Liver (tissue), 9 donors: ENCODE measurements around the gene VAV3. TPM values are rescaled to one million over a fixed set of nuclear protein-coding genes. Genes with fewer than 3 reads are reported as not detected.

ENCODE experiments used
- DNase-seq: peaks from one replicate; pipeline ENCODE4 v3.0.0-alpha.2; 2017; ENCODE audit warnings: low spot score
- H3K27ac ChIP-seq, 2 donors: one replicate each; pipeline ENCODE4 v1.7.0; 2013; ENCODE audit warnings: inconsistent platforms in 2 of 2, low read length in 2 of 2, control low read depth in 1 of 2, low read depth in 1 of 2, mild to moderate bottlenecking in 1 of 2
- H3K27me3 ChIP-seq, 4 donors: one replicate each; pipeline versions ENCODE4 v1.6.1 to v1.7.0; 2013; ENCODE audit warnings: low read length in 3 of 4, inconsistent platforms in 1 of 4, mild to moderate bottlenecking in 1 of 4, moderate library complexity in 1 of 4; ENCODE audit not compliant: control insufficient read depth in 4 of 4, insufficient read depth in 4 of 4
- H3K36me3 ChIP-seq, 4 donors: one replicate each; pipeline versions ENCODE4 v1.6.1 to v1.7.0; 2013; ENCODE audit warnings: low read length in 3 of 4, mild to moderate bottlenecking in 3 of 4, low read depth in 1 of 4, moderate library complexity in 1 of 4; ENCODE audit not compliant: control insufficient read depth in 4 of 4, insufficient read depth in 3 of 4
- H3K4me1 ChIP-seq, 4 donors: one replicate each; pipeline versions ENCODE4 v1.6.1 to v1.7.0; 2013; ENCODE audit warnings: low read length in 3 of 4, mild to moderate bottlenecking in 3 of 4, moderate library complexity in 1 of 4; ENCODE audit not compliant: control insufficient read depth in 4 of 4, insufficient read depth in 4 of 4
- H3K4me3 ChIP-seq, 3 donors: one replicate each; pipeline versions ENCODE4 v1.6.1 to v1.7.0; 2013; ENCODE audit warnings: low read length in 3 of 3, control low read depth in 1 of 3, low read depth in 1 of 3, mild to moderate bottlenecking in 1 of 3
- H3K9ac ChIP-seq, 2 donors: one replicate each; pipeline ENCODE4 v1.7.0; 2013; ENCODE audit warnings: low read length in 2 of 2, mild to moderate bottlenecking in 2 of 2, moderate library complexity in 2 of 2, control low read depth in 1 of 2, low read depth in 1 of 2
- H3K9me3 ChIP-seq, 4 donors: one replicate each; pipeline versions ENCODE4 v1.6.1 to v1.7.0; 2013; ENCODE audit warnings: low read length in 3 of 4; ENCODE audit not compliant: control insufficient read depth in 4 of 4
- ATF3 ChIP-seq: IDR thresholded peaks from 2 replicates; pipeline ENCODE4 v1.6.1; 2016; ENCODE audit warnings: antibody characterized with exemption
- CTCF ChIP-seq: fragments of 150-350 bp; IDR thresholded peaks from 2 replicates; pipeline ENCODE4 v1.5.1; 2017; ENCODE audit warnings: improper control_type of control experiment, low read depth, low read length; ENCODE audit not compliant: missing input control
- EGR1 ChIP-seq, 2 donors: IDR thresholded peaks; 2 replicates each; pipeline ENCODE4 v1.6.1; 2016 to 2018; ENCODE audit warnings: antibody characterized with exemption in 2 of 2, low read depth in 2 of 2
- FOXA2 ChIP-seq: IDR thresholded peaks from 2 replicates; pipeline ENCODE4 v1.6.1; 2016; ENCODE audit warnings: antibody characterized with exemption
- GABPA ChIP-seq, 2 donors: IDR thresholded peaks in 1 of 2; conservative IDR thresholded peaks in 1 of 2; 2 replicates each; pipeline ENCODE4 v1.6.1; 2016; ENCODE audit warnings: antibody characterized with exemption in 2 of 2, mild to moderate bottlenecking in 1 of 2, moderate library complexity in 1 of 2
- HNF4A ChIP-seq, 2 donors: conservative IDR thresholded peaks; 2 replicates each; pipeline ENCODE4 v1.6.1; 2016; ENCODE audit warnings: antibody characterized with exemption in 2 of 2, mild to moderate bottlenecking in 2 of 2
- HNF4G ChIP-seq: IDR thresholded peaks from 2 replicates; pipeline ENCODE4 v1.6.1; 2016; ENCODE audit warnings: antibody characterized with exemption
- JUND ChIP-seq, 2 donors: IDR thresholded peaks; 2 replicates each; pipeline ENCODE4 v1.6.1; 2016; ENCODE audit warnings: antibody characterized with exemption in 2 of 2
- MAX ChIP-seq: IDR thresholded peaks from 2 replicates; pipeline ENCODE4 v1.6.1; 2016; ENCODE audit warnings: antibody characterized with exemption
- NR2F2 ChIP-seq: IDR thresholded peaks from 2 replicates; pipeline ENCODE4 v1.6.1; 2016; ENCODE audit warnings: antibody characterized with exemption
- RAD21 ChIP-seq, 2 donors: IDR thresholded peaks; 2 replicates each; pipeline ENCODE4 v1.6.1; 2016; ENCODE audit warnings: antibody characterized with exemption in 2 of 2, mild to moderate bottlenecking in 2 of 2
- REST ChIP-seq: IDR thresholded peaks from 2 replicates; pipeline ENCODE4 v1.6.1; 2016; ENCODE audit warnings: antibody characterized with exemption, mild to moderate bottlenecking
- RXRA ChIP-seq, 2 donors: IDR thresholded peaks; 2 replicates each; pipeline ENCODE4 v1.6.1; 2017 to 2018; ENCODE audit warnings: antibody characterized with exemption in 2 of 2, mild to moderate bottlenecking in 1 of 2
- SP1 ChIP-seq: IDR thresholded peaks from 2 replicates; pipeline ENCODE4 v1.6.1; 2018; ENCODE audit warnings: antibody characterized with exemption, mild to moderate bottlenecking
- YY1 ChIP-seq: IDR thresholded peaks from 2 replicates; pipeline ENCODE4 v1.6.1; 2016; ENCODE audit warnings: antibody characterized with exemption, mild to moderate bottlenecking
- ZBTB33 ChIP-seq: IDR thresholded peaks from 2 replicates; pipeline ENCODE4 v1.6.1; 2016; ENCODE audit warnings: antibody characterized with exemption
- WGBS: extraction: QIAGEN DNeasy Blood & Tissue Kit; methylation state at CpG from one replicate; pipeline ENCODE4 v1.1.7; 2013; 5-methylcytosine and 5-hydroxymethylcytosine counted together
- polyA plus RNA-seq, 2 donors: library from polyadenylated mRNA; stranded (reverse) in 1 of 2; unstranded in 1 of 2; fragments of 200-250 nt in 1 of 2; fragments of >200 nt in 1 of 2; fragmentation: Nextera tagmentation in 1 of 2; extraction: Ambion mirVana in 1 of 2; gene quantifications; one replicate each; pipeline versions ENCODE4 v1.2.1 to v1.2.3, GENCODE V29; 2013 to 2015
- total RNA-seq, 2 donors: library from RNA; depleted of rRNA; stranded (reverse); fragments of >200 nt; gene quantifications; one replicate each; pipeline ENCODE4 v1.2.3, GENCODE V29; 2014
- donor health status: healthy.
- donor health status: healthy.
- donor health status: healthy.
- donor health status: healthy.
- donor health status: healthy.

VAV3 gene
- total and polyA plus RNA-seq, 4 donors: 0.46 to 4.8 (median 2.7) TPM

- Histone ChIP-seq H3K4me1 (no peaks in the 10 kb centered on the region), H3K27me3 (peaks cover 0 to 3% (median 0%) of the 10 kb centered on the region in 4 donors), H3K9ac (no peak overlapping the region), H3K27ac (no peak overlapping the region), H3K9me3 (no peaks in the 10 kb centered on the region), H3K36me3 (no peaks in the 10 kb centered on the region), H3K4me3 (no peak overlapping the region)
- TF ChIP-seq GABPA (IDR thresholded peaks at IDR 0.05 in 1 of 2, conservative IDR thresholded peaks at IDR 0.05 in 1 of 2): no peak
- no peak for TF ChIP-seq MAX
- no peak for TF ChIP-seq ATF3
- no peak for TF ChIP-seq YY1
- TF ChIP-seq RAD21 (IDR thresholded peaks at IDR 0.05): no peak
- no peak for TF ChIP-seq JUND (IDR thresholded peaks at IDR 0.05)
- no peak for TF ChIP-seq FOXA2
- TF ChIP-seq REST: no peak
- no peak for TF ChIP-seq ZBTB33
- TF ChIP-seq CTCF: no peak
- no peak for TF ChIP-seq SP1
- TF ChIP-seq NR2F2: no peak
- no peak for DNase-seq
- WGBS: 76% methylated on average over 2 of the region's 2 CpGs
These were observed 102.9 kb downstream of the VAV3 start for GRCh38 chr1:107862064-107862463.

- Histone ChIP-seq H3K27ac (no peak overlapping the region), H3K36me3 (no peaks in the 10 kb centered on the region), H3K4me3 (no peak overlapping the region), H3K9me3 (no peaks in the 10 kb centered on the region), H3K9ac (no peak overlapping the region), H3K4me1 (no peaks in the 10 kb centered on the region), H3K27me3 (peaks cover 0 to 3% (median 0%) of the 10 kb centered on the region in 4 donors)
- 80% methylated on average over 5 of the region's 5 CpGs for WGBS
- no peak for DNase-seq
- TF ChIP-seq CTCF (no peak), YY1 (no peak), ATF3 (no peak), HNF4G (no peak), GABPA (IDR thresholded peaks at IDR 0.05 in 1 of 2, conservative IDR thresholded peaks at IDR 0.05 in 1 of 2) (no peak), RXRA (IDR thresholded peaks at IDR 0.05) (no peak), SP1 (no peak), RAD21 (IDR thresholded peaks at IDR 0.05) (no peak), MAX (no peak), HNF4A (conservative IDR thresholded peaks at IDR 0.05) (no peak), EGR1 (IDR thresholded peaks at IDR 0.05; ENCODE audit: low read depth in 2 of 2) (no peak), ZBTB33 (no peak)
These were observed 106.7 kb downstream of the VAV3 start for GRCh38 chr1:107858323-107858722.
